ENCODE data around the gene NUP93.

DNA sequence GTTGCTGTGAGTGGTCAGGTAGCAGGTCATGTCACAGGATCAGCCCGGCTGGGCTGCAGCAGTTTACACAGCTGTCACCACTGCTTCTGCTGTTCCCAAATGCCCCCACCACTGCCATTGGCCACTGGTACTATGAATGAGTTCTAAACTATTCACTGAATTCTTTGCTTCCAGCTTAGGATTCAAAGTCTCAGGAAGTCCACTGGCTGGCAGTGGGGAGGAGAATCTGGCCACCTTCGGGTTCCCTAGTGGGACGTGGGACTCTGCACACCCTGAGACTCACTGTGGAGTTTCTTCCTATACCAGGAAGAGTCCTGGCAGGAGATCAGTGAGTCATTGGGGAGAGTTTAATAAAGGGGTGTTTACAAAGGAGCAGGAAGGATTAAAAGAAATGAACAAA lies 40.8 kb upstream of the NUP93 start:
- TF ChIP-seq, protein P1, sequence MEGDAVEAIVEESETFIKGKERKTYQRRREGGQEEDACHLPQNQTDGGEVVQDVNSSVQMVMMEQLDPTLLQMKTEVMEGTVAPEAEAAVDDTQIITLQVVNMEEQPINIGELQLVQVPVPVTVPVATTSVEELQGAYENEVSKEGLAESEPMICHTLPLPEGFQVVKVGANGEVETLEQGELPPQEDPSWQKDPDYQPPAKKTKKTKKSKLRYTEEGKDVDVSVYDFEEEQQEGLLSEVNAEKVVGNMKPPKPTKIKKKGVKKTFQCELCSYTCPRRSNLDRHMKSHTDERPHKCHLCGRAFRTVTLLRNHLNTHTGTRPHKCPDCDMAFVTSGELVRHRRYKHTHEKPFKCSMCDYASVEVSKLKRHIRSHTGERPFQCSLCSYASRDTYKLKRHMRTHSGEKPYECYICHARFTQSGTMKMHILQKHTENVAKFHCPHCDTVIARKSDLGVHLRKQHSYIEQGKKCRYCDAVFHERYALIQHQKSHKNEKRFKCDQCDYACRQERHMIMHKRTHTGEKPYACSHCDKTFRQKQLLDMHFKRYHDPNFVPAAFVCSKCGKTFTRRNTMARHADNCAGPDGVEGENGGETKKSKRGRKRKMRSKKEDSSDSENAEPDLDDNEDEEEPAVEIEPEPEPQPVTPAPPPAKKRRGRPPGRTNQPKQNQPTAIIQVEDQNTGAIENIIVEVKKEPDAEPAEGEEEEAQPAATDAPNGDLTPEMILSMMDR (conservative IDR thresholded peaks at IDR 0.05; ENCODE audit: low read depth in 2 of 2) = no peak
- TF ChIP-seq ZNF114 (CRISPR knock-in tag; IDR thresholded peaks at IDR 0.05) = no peak
- no peak for TF ChIP-seq EZH2phosphoT487 (IDR thresholded peaks at IDR 0.05; ENCODE audit: unreplicated experiment)
- TF ChIP-seq, protein P2, sequence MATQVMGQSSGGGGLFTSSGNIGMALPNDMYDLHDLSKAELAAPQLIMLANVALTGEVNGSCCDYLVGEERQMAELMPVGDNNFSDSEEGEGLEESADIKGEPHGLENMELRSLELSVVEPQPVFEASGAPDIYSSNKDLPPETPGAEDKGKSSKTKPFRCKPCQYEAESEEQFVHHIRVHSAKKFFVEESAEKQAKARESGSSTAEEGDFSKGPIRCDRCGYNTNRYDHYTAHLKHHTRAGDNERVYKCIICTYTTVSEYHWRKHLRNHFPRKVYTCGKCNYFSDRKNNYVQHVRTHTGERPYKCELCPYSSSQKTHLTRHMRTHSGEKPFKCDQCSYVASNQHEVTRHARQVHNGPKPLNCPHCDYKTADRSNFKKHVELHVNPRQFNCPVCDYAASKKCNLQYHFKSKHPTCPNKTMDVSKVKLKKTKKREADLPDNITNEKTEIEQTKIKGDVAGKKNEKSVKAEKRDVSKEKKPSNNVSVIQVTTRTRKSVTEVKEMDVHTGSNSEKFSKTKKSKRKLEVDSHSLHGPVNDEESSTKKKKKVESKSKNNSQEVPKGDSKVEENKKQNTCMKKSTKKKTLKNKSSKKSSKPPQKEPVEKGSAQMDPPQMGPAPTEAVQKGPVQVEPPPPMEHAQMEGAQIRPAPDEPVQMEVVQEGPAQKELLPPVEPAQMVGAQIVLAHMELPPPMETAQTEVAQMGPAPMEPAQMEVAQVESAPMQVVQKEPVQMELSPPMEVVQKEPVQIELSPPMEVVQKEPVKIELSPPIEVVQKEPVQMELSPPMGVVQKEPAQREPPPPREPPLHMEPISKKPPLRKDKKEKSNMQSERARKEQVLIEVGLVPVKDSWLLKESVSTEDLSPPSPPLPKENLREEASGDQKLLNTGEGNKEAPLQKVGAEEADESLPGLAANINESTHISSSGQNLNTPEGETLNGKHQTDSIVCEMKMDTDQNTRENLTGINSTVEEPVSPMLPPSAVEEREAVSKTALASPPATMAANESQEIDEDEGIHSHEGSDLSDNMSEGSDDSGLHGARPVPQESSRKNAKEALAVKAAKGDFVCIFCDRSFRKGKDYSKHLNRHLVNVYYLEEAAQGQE (IDR thresholded peaks at IDR 0.05; ENCODE audit: unreplicated experiment) = no peak
- TF ChIP-seq EZH2 (IDR thresholded peaks at IDR 0.05; ENCODE audit: low read depth, unreplicated experiment) = no peak
- TF ChIP-seq CREB1 (CRISPR knock-in tag; IDR thresholded peaks at IDR 0.05; ENCODE audit: low read depth) = no peak
- TF ChIP-seq POLR2AphosphoS5 (IDR thresholded peaks at IDR 0.05; ENCODE audit: low read depth) = no peak
- TF ChIP-seq, protein P3, sequence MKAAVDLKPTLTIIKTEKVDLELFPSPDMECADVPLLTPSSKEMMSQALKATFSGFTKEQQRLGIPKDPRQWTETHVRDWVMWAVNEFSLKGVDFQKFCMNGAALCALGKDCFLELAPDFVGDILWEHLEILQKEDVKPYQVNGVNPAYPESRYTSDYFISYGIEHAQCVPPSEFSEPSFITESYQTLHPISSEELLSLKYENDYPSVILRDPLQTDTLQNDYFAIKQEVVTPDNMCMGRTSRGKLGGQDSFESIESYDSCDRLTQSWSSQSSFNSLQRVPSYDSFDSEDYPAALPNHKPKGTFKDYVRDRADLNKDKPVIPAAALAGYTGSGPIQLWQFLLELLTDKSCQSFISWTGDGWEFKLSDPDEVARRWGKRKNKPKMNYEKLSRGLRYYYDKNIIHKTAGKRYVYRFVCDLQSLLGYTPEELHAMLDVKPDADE (IDR thresholded peaks at IDR 0.05) = no peak
- no peak for TF ChIP-seq JUNB (IDR thresholded peaks at IDR 0.05; ENCODE audit: unreplicated experiment)
- TF ChIP-seq ZNF331 (CRISPR knock-in tag; IDR thresholded peaks at IDR 0.05; ENCODE audit: low read depth) = no peak
- no peak for TF ChIP-seq STAT1 (IDR thresholded peaks at IDR 0.05; ENCODE audit: unreplicated experiment)
- TF ChIP-seq NANOG (IDR thresholded peaks at IDR 0.05; ENCODE audit: borderline replicate concordance) = no peak
- TF ChIP-seq, protein P4, sequence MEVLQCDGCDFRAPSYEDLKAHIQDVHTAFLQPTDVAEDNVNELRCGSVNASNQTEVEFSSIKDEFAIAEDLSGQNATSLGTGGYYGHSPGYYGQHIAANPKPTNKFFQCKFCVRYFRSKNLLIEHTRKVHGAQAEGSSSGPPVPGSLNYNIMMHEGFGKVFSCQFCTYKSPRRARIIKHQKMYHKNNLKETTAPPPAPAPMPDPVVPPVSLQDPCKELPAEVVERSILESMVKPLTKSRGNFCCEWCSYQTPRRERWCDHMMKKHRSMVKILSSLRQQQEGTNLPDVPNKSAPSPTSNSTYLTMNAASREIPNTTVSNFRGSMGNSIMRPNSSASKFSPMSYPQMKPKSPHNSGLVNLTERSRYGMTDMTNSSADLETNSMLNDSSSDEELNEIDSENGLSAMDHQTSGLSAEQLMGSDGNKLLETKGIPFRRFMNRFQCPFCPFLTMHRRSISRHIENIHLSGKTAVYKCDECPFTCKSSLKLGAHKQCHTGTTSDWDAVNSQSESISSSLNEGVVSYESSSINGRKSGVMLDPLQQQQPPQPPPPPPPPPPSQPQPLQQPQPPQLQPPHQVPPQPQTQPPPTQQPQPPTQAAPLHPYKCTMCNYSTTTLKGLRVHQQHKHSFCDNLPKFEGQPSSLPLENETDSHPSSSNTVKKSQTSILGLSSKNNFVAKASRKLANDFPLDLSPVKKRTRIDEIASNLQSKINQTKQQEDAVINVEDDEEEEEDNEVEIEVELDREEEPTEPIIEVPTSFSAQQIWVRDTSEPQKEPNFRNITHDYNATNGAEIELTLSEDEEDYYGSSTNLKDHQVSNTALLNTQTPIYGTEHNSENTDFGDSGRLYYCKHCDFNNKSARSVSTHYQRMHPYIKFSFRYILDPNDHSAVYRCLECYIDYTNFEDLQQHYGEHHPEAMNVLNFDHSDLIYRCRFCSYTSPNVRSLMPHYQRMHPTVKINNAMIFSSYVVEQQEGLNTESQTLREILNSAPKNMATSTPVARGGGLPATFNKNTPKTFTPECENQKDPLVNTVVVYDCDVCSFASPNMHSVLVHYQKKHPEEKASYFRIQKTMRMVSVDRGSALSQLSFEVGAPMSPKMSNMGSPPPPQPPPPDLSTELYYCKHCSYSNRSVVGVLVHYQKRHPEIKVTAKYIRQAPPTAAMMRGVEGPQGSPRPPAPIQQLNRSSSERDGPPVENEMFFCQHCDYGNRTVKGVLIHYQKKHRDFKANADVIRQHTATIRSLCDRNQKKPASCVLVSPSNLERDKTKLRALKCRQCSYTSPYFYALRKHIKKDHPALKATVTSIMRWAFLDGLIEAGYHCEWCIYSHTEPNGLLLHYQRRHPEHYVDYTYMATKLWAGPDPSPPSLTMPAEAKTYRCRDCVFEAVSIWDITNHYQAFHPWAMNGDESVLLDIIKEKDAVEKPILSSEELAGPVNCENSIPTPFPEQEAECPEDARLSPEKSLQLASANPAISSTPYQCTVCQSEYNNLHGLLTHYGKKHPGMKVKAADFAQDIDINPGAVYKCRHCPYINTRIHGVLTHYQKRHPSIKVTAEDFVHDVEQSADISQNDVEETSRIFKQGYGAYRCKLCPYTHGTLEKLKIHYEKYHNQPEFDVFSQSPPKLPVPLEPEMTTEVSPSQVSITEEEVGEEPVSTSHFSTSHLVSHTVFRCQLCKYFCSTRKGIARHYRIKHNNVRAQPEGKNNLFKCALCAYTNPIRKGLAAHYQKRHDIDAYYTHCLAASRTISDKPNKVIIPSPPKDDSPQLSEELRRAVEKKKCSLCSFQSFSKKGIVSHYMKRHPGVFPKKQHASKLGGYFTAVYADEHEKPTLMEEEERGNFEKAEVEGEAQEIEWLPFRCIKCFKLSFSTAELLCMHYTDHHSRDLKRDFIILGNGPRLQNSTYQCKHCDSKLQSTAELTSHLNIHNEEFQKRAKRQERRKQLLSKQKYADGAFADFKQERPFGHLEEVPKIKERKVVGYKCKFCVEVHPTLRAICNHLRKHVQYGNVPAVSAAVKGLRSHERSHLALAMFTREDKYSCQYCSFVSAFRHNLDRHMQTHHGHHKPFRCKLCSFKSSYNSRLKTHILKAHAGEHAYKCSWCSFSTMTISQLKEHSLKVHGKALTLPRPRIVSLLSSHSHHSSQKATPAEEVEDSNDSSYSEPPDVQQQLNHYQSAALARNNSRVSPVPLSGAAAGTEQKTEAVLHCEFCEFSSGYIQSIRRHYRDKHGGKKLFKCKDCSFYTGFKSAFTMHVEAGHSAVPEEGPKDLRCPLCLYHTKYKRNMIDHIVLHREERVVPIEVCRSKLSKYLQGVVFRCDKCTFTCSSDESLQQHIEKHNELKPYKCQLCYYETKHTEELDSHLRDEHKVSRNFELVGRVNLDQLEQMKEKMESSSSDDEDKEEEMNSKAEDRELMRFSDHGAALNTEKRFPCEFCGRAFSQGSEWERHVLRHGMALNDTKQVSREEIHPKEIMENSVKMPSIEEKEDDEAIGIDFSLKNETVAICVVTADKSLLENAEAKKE (CRISPR knock-in tag; IDR thresholded peaks at IDR 0.05) = no peak

Data from GM23338 (cell line).